Smooth muscle cell (in vitro differentiated cells): ENCODE results near the gene DZIP1L. TPM values are rescaled to one million over a fixed set of nuclear protein-coding genes. Genes with fewer than 3 reads are reported as not detected.

Experiments used
- DNase-seq: peaks from one replicate; lab custom pipeline; 2025; ENCODE audit not compliant: unreplicated experiment; lab: John Stamatoyannopoulos, UW
- H2AFZ ChIP-seq: fragments of 200-600 bp; sonication (generic); 2 replicates; pipeline ENCODE4 v1.6.0; 2016; ENCODE audit warnings: antibody characterized with exemption, low read depth, mild to moderate bottlenecking
- H3F3A ChIP-seq: fragments of 200-600 bp; sonication (generic); 2 replicates; pipeline ENCODE4 v1.6.0; 2017; ENCODE audit warnings: antibody characterized with exemption, low read depth
- H3K27ac ChIP-seq: fragments of 200-600 bp; sonication (generic); 2 replicates; pipeline ENCODE4 v1.5.1; 2016; ENCODE audit warnings: low read depth, mild to moderate bottlenecking
- H3K27me3 ChIP-seq: fragments of 200-600 bp; sonication (generic); 2 replicates; pipeline ENCODE4 v1.6.1; 2016; ENCODE audit warnings: low read depth, mild to moderate bottlenecking
- H3K36me3 ChIP-seq: fragments of 200-600 bp; sonication (generic); 2 replicates; pipeline ENCODE4 v1.5.1; 2016; ENCODE audit warnings: low read depth
- H3K4me1 ChIP-seq: fragments of 200-600 bp; sonication (generic); 2 replicates; pipeline ENCODE4 v1.5.1; 2016; ENCODE audit warnings: low read depth
- H3K4me2 ChIP-seq: fragments of 200-600 bp; sonication (generic); 2 replicates; pipeline ENCODE4 v1.6.0; 2016; ENCODE audit warnings: mild to moderate bottlenecking
- H3K4me3 ChIP-seq: fragments of 200-600 bp; sonication (generic); 2 replicates; pipeline ENCODE4 v1.5.1; 2016; ENCODE audit warnings: mild to moderate bottlenecking
- H3K79me2 ChIP-seq: fragments of 200-600 bp; sonication (generic); 2 replicates; pipeline ENCODE4 v1.6.0; 2016; ENCODE audit warnings: low read depth, mild to moderate bottlenecking
- H3K9ac ChIP-seq: fragments of 200-600 bp; sonication (generic); 2 replicates; pipeline ENCODE4 v1.6.0; 2016; ENCODE audit warnings: low read depth
- H3K9me3 ChIP-seq: fragments of 200-600 bp; sonication (generic); replicated peaks from 2 replicates; pipeline ENCODE4 v1.5.1; 2016; ENCODE audit warnings: low read depth
- H4K20me1 ChIP-seq: fragments of 200-600 bp; sonication (generic); 2 replicates; pipeline ENCODE4 v1.6.0; 2016; ENCODE audit warnings: low read depth
- WGBS: methylation state at CpG from one replicate; pipeline ENCODE4 v1.1.7; 2016; ENCODE audit warnings: low lambda C conversion rate; 5-methylcytosine and 5-hydroxymethylcytosine counted together
- polyA plus RNA-seq: library from polyadenylated mRNA; unstranded; fragments of >200 nt; fragmentation: Nextera tagmentation; extraction: Ambion mirVana; gene quantifications from 2 replicates; pipeline ENCODE4 v1.2.1, GENCODE V29; 2016
- total RNA-seq: library from RNA; depleted of rRNA; stranded (reverse); fragments of >200 nt; gene quantifications from 2 replicates; pipeline ENCODE4 v1.2.3, GENCODE V29; 2014
- TF ChIP-seq, protein P1 (sequence below): fragments of 200-600 bp; sonication (generic); IDR thresholded peaks from 2 replicates; pipeline ENCODE4 v1.5.1; 2017; ENCODE audit warnings: borderline replicate concordance, mild to moderate bottlenecking, antibody characterized with exemption; ENCODE audit not compliant: insufficient read depth, poor library complexity, severe bottlenecking

Gene DZIP1L
- total and polyA plus RNA-seq, 2 experiments from 2014 or later: 7.8 to 29.9 TPM

DNA sequence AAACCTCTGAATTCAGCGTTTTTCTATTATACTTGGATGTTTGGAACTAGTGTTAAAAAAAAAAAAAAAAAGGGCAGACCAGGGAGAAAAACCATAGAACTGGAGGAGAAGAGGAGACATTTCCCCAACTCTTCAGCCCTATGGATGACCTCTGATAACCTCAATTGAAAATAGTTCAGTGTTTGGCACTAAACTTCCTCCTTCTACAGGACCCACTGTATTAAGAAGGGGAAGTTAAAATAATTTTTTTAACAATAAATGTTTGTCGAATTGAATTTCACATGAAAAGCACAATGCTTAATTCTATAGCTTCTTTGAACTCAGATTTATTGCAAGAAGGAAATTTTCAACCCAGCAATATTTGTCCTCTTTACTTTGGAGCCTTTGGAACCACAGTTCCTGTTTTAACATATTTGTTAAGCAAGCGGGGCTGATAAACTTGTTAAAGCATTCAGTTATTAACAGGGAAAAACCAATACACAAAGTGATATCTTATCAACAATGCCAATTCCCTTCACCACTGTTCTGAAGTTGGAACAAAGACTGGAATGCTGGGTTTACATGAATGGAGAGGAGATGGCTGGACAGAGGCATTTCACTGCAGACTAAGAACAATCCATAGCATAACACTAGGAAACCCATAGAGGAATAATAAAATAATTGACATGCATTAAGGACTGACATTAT is 19.9 kb upstream of the DZIP1L start:
- Histone ChIP-seq H3K9me3 (no peaks in the 10 kb centered on the region), H3K4me2 (no peak overlapping the region), H3K79me2 (no peaks in the 10 kb centered on the region), H3K4me1 (no peaks in the 10 kb centered on the region), H3K9ac (no peak overlapping the region), H3K36me3 (no peaks in the 10 kb centered on the region), H2AFZ (no peak overlapping the region), H3K27me3 (no peaks in the 10 kb centered on the region), H3K27ac (no peak overlapping the region), H4K20me1 (no peaks in the 10 kb centered on the region), H3K4me3 (no peak overlapping the region), H3F3A (no peaks in the 10 kb centered on the region)
- 88% methylated on average over 3 of the region's 3 CpGs for whole genome bisulfite sequencing
- TF ChIP-seq, protein P1, sequence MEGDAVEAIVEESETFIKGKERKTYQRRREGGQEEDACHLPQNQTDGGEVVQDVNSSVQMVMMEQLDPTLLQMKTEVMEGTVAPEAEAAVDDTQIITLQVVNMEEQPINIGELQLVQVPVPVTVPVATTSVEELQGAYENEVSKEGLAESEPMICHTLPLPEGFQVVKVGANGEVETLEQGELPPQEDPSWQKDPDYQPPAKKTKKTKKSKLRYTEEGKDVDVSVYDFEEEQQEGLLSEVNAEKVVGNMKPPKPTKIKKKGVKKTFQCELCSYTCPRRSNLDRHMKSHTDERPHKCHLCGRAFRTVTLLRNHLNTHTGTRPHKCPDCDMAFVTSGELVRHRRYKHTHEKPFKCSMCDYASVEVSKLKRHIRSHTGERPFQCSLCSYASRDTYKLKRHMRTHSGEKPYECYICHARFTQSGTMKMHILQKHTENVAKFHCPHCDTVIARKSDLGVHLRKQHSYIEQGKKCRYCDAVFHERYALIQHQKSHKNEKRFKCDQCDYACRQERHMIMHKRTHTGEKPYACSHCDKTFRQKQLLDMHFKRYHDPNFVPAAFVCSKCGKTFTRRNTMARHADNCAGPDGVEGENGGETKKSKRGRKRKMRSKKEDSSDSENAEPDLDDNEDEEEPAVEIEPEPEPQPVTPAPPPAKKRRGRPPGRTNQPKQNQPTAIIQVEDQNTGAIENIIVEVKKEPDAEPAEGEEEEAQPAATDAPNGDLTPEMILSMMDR: no peak
- no peak for DNase-seq

DNA sequence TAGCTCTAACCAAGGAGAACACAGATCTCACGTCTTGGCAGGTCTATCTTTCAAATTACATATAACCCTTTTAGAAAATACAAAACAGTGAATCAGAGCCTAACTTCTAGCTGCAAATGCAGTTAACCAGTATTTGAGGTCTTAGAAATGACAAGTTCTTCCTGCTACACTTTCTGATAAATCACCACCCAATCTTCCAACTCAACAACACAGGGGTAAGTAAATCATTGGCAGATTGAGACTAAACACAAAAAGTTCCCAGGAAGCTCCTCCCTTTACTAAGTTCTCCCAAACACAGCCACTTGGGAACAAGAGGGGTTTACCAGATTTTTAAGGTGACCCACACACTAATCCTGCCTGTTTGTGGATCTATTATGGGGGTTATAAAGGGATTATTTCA is 16.8 kb upstream of the DZIP1L start, which contains the start of gene A4GNT:
Gene A4GNT, minus strand, starts transcription at position 152 of the 400 bp plus-strand sequence. CDS start 1,134 bp downstream, outside the sequence.
- Histone ChIP-seq H3K27me3 (no peaks in the 10 kb centered on the region), H3K79me2 (no peaks in the 10 kb centered on the region), H3K4me1 (no peaks in the 10 kb centered on the region), H2AFZ (no peak within 1 kb of the TSS), H3K27ac (no peak within 1 kb of the TSS), H3K9me3 (no peaks in the 10 kb centered on the region), H3F3A (peaks cover 3% of the 10 kb centered on the region), H3K4me2 (no peak within 1 kb of the TSS), H3K9ac (no peak within 1 kb of the TSS), H3K36me3 (no peaks in the 10 kb centered on the region), H3K4me3 (no peak within 1 kb of the TSS), H4K20me1 (no peaks in the 10 kb centered on the region)
- TF ChIP-seq, protein P1: no peak
- 94% methylated on average over 1 of the region's 1 CpG for WGBS
- no peak for DNase-seq

DNA sequence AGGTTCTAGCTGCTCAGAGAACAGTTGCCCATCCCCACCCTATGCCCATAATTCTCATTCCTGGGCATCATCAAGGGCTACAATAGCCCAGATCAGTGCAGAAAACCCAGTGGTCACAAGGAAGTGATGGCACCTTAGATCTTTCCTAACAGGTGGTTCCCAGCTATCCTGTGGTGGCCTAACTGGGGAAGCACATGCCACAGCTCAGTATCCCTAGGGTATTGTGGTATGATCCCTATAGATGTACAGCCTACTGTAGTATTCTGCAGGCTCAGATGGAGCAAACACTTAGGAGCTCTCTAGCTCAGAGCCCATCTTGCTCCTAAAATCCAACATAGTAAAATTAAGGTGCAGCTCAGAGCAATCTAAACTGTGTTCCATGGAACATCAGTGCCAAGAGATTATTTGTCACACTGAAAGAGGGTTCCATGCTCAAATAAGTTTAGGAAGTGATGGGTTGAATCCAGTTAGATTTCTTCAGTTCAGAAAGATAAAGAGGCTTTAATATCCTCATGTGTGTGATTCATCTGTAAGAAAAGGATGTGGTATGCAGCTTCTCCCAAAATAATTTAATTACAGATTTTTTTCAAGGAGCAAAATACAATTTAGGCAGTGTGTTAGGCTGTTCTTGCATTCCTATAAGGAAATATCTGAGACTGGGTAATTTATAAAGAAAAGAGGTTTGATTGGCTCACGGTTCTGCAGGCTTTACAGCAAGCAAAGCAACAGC is 12.4 kb upstream of the DZIP1L start:
- Histone ChIP-seq H3K79me2 (no peaks in the 10 kb centered on the region), H3K4me3 (no peak overlapping the region), H3K36me3 (no peaks in the 10 kb centered on the region), H3K4me2 (no peak overlapping the region), H3K27me3 (no peaks in the 10 kb centered on the region), H3K4me1 (peaks cover 8% of the 10 kb centered on the region), H3F3A (peaks cover 16% of the 10 kb centered on the region), H3K9ac (no peak overlapping the region), H2AFZ (no peak overlapping the region), H3K27ac (no peak overlapping the region), H3K9me3 (no peaks in the 10 kb centered on the region), H4K20me1 (no peaks in the 10 kb centered on the region)
- TF ChIP-seq, protein P1: no peak
- 96% methylated on average over 1 of the region's 1 CpG for WGBS
- no peak for DNase-seq
